ENCODE data around the gene DDR1. TPM values are rescaled to one million over a fixed set of nuclear protein-coding genes. Genes with fewer than 3 reads are reported as not detected.
A peak's percentile ranks its signal among the peaks of the same experiment; 100 is the strongest.

The DDR1 gene
- polyA plus RNA-seq, 1 donor (not counting 4 experiments of a cell fraction or from before 2014, with no cell fraction given) = 104 TPM

DNA sequence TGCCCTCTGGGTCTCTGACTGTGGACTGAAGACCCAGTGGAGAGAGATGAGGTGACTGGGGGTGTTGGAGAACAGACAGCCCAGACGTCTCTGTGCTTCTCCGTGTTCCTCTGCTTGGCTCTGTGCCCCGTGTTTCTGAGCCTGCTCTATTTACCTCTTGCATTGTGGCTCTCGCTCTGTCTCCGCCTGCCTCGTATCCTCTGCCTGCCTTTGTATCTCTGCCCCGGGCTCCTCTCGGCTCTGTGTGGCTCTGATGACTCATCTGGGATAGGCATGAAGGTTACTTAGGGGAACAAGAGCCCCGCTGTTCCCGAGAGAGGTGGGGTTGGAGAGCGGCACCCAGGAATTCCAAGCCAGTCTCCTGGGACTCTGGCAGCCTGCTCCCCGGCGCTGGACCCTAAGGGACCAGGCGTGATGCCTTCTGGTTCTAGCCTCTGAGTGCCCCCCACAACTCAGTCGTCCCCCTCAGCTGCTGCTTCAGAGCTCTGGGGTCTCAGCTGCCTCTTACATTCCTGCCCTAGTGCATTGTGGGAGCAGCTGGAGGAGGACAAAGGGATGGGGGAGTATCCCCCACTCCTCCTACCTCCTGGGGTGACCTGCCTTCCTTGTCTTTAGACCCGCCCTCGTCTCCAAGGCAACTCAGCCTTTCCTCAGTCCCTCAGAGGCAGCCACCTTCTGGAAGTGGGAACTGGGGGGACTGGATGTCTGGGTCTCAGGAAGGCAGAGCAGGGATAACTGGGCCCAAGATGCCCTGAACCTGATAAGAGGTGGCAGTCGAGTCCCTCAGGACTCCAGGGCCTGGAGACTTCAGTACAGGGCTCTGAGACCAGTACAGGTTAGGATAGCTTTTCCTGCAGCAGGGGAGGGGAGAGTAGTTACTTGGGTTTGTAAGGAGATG, 1.9 kb downstream of the DDR1 start:
- dilution Hi-C loops (cut with MboI; ENCODE audit: extremely low pct_ligation_motif_present, low sequenced_read_pairs) = no loop called here

DNA sequence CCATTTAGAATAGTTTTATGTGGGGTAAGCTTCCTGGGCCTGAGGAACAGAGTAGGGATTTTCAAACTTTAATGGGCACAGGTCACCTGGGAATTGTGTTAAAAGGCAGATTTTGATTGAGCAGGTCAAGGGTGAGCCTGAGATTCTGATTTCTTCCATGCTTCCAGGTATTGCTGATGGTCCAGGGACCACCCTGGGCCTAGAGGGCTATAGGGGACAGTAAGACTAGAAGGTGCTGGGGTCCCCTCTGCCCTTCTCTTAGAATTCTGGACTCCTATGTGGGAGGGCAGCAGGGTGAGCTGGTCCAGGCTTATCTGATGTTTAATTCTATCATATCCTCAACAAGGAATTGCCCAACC, 2.6 kb downstream of the DDR1 start:
- Histone ChIP-seq H3K9me1 (ENCODE audit: control insufficient read depth, extremely low read depth, insufficient read depth, low read length) (peaks cover 8% of the 10 kb centered on the region), H3K4me2 (ENCODE audit: control insufficient read depth, extremely low read depth, insufficient read depth, low read depth, low read length) (peak overlapping the region; percentile 86), H3K4me1 (ENCODE audit: control insufficient read depth, extremely low read depth, insufficient read depth, low read length) (peaks cover 63% of the 10 kb centered on the region), H3K36me3 (ENCODE audit: control insufficient read depth in 2 of 2, extremely low read depth in 1 of 2, insufficient read depth in 2 of 2, low read length in 2 of 2) (peaks cover 27 to 35% of the 10 kb centered on the region in 2 experiments), H2AFZ (ENCODE audit: control insufficient read depth, low read length) (no peak overlapping the region), H3K9me3 (ENCODE audit: control insufficient read depth, low read depth, low read length) (no peaks in the 10 kb centered on the region), H3K27me3 (ENCODE audit: control insufficient read depth, extremely low read depth, insufficient read depth, low read length) (no peaks in the 10 kb centered on the region), H3K27ac (ENCODE audit: control insufficient read depth, insufficient read depth, low read length) (peak overlapping the region; percentile 98), H3K79me2 (ENCODE audit: control insufficient read depth, insufficient read depth, low read length) (peaks cover 79% of the 10 kb centered on the region), H3K4me3 (ENCODE audit: control insufficient read depth in 2 of 3, extremely low read depth in 1 of 3, insufficient read depth in 2 of 3, low read depth in 1 of 3, low read length in 3 of 3) (peak overlapping the region; percentile 72 to 87 (median 84)), H3K9ac (ENCODE audit: control insufficient read depth, extremely low read depth, insufficient read depth, low read length) (peak overlapping the region; percentile 99), H4K20me1 (ENCODE audit: control insufficient read depth, extremely low read depth, insufficient read depth, low read length) (peaks cover 30% of the 10 kb centered on the region)
- no peak for FAIRE-seq
- dilution Hi-C loops (cut with MboI; ENCODE audit: extremely low pct_ligation_motif_present, low sequenced_read_pairs) = no loop called here
- DNase-seq (ENCODE audit: low read depth, low spot score) = no peak
- no peak for TF ChIP-seq EZH2 (IDR thresholded peaks at IDR 0.05; ENCODE audit: low read length)
- TF ChIP-seq, protein P1, sequence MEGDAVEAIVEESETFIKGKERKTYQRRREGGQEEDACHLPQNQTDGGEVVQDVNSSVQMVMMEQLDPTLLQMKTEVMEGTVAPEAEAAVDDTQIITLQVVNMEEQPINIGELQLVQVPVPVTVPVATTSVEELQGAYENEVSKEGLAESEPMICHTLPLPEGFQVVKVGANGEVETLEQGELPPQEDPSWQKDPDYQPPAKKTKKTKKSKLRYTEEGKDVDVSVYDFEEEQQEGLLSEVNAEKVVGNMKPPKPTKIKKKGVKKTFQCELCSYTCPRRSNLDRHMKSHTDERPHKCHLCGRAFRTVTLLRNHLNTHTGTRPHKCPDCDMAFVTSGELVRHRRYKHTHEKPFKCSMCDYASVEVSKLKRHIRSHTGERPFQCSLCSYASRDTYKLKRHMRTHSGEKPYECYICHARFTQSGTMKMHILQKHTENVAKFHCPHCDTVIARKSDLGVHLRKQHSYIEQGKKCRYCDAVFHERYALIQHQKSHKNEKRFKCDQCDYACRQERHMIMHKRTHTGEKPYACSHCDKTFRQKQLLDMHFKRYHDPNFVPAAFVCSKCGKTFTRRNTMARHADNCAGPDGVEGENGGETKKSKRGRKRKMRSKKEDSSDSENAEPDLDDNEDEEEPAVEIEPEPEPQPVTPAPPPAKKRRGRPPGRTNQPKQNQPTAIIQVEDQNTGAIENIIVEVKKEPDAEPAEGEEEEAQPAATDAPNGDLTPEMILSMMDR (optimal IDR thresholded peaks at IDR 0.05 in 1 of 3, IDR thresholded peaks at IDR 0.05 in 1 of 3, conservative IDR thresholded peaks at IDR 0.05 in 1 of 3; ENCODE audit: extremely low read depth in 1 of 3, insufficient read depth in 2 of 3, low read length in 3 of 3) = no peak

More for the DNA sequence above, 1.9 kb downstream of the DDR1 start:
- Histone ChIP-seq H3K9me1 (ENCODE audit: control insufficient read depth, extremely low read depth, insufficient read depth, low read length) (peaks cover 8% of the 10 kb centered on the region), H2AFZ (ENCODE audit: control insufficient read depth, low read length) (no peak overlapping the region), H3K27ac (ENCODE audit: control insufficient read depth, insufficient read depth, low read length) (peak overlapping the region; percentile 98), H3K9ac (ENCODE audit: control insufficient read depth, extremely low read depth, insufficient read depth, low read length) (peak overlapping the region; percentile 99), H3K4me3 (ENCODE audit: control insufficient read depth in 2 of 3, extremely low read depth in 1 of 3, insufficient read depth in 2 of 3, low read depth in 1 of 3, low read length in 3 of 3) (peak overlapping the region; percentile 72 to 87 (median 84)), H3K27me3 (ENCODE audit: control insufficient read depth, extremely low read depth, insufficient read depth, low read length) (no peaks in the 10 kb centered on the region), H4K20me1 (ENCODE audit: control insufficient read depth, extremely low read depth, insufficient read depth, low read length) (peaks cover 29% of the 10 kb centered on the region), H3K36me3 (ENCODE audit: control insufficient read depth in 2 of 2, extremely low read depth in 1 of 2, insufficient read depth in 2 of 2, low read length in 2 of 2) (peaks cover 22 to 29% of the 10 kb centered on the region in 2 experiments), H3K4me1 (ENCODE audit: control insufficient read depth, extremely low read depth, insufficient read depth, low read length) (peaks cover 67% of the 10 kb centered on the region), H3K9me3 (ENCODE audit: control insufficient read depth, low read depth, low read length) (no peaks in the 10 kb centered on the region), H3K79me2 (ENCODE audit: control insufficient read depth, insufficient read depth, low read length) (peaks cover 73% of the 10 kb centered on the region), H3K4me2 (ENCODE audit: control insufficient read depth, extremely low read depth, insufficient read depth, low read depth, low read length) (peak overlapping the region; percentile 86)
- peak; percentile 62 for FAIRE-seq
- TF ChIP-seq EZH2 (IDR thresholded peaks at IDR 0.05; ENCODE audit: low read length) = no peak
- TF ChIP-seq, protein P1 (optimal IDR thresholded peaks at IDR 0.05 in 1 of 3, IDR thresholded peaks at IDR 0.05 in 1 of 3, conservative IDR thresholded peaks at IDR 0.05 in 1 of 3; ENCODE audit: extremely low read depth in 1 of 3, insufficient read depth in 2 of 3, low read length in 3 of 3) = no peak
- DNase-seq (ENCODE audit: low read depth, low spot score) = peak; percentile 96
